Body of pancreas (tissue), 4 donors: Measurements from ENCODE around the gene PBX3.

Experiments
- CTCF ChIP-seq, 7 experiments: fragments of 450-650 bp in 4 of 7; fragments of 200-600 bp in 3 of 7; sonication (generic) in 3 of 7; IDR thresholded peaks; one replicate each; pipeline ENCODE4 v1.5.1; 2016 to 2019; ENCODE audit warnings: antibody characterized with exemption in 7 of 7
- POLR2A ChIP-seq, 3 donors: fragments of 450-650 bp; IDR thresholded peaks; one replicate each; pipeline ENCODE4 v1.6.1; 2016; ENCODE audit warnings: antibody characterized with exemption in 3 of 3, mild to moderate bottlenecking in 2 of 3

GRCh38 chr9:125816321-125816720, 69.1 kb downstream of the PBX3 start:
- TF ChIP-seq POLR2A (IDR thresholded peaks at IDR 0.05) (no peak), CTCF (IDR thresholded peaks at IDR 0.05) (no peak)
